ENCODE results near the gene RER1.

DNA sequence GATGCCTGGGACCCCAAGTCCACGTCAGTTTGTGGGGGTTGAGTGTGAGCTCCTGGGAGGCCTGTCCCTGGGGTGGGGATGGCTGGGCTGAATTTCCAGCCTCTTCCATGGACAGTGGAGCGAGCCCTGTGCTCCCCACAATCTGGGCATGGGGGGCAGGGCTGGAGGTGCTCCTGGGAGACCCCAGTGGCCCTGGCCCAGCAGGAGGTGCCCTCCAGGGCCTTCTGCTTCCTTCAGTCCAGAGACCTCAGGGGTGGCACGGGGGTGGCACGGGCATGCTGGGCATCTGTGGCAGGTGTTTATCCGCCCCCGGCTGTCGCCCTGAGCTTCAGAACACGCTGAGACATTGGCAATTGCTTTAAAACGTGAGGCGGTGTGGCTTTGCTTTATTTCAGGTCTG is 41.1 kb upstream of the RER1 start:
- TF ChIP-seq, protein P1, sequence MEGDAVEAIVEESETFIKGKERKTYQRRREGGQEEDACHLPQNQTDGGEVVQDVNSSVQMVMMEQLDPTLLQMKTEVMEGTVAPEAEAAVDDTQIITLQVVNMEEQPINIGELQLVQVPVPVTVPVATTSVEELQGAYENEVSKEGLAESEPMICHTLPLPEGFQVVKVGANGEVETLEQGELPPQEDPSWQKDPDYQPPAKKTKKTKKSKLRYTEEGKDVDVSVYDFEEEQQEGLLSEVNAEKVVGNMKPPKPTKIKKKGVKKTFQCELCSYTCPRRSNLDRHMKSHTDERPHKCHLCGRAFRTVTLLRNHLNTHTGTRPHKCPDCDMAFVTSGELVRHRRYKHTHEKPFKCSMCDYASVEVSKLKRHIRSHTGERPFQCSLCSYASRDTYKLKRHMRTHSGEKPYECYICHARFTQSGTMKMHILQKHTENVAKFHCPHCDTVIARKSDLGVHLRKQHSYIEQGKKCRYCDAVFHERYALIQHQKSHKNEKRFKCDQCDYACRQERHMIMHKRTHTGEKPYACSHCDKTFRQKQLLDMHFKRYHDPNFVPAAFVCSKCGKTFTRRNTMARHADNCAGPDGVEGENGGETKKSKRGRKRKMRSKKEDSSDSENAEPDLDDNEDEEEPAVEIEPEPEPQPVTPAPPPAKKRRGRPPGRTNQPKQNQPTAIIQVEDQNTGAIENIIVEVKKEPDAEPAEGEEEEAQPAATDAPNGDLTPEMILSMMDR (IDR thresholded peaks at IDR 0.05): no peak
- no peak for TF ChIP-seq POLR2A (IDR thresholded peaks at IDR 0.05)
